DOHH2 (cell line): ENCODE measurements around the gene OAT.

Source experiments
- EZH2phosphoT487 ChIP-seq: fragments of 200-600 bp; sonication (generic); IDR thresholded peaks from 2 replicates; pipeline ENCODE4 v1.6.1; 2017; ENCODE audit warnings: borderline replicate concordance, mild to moderate bottlenecking, antibody characterized with exemption, low read length, moderate library complexity, mixed read lengths
- TF ChIP-seq, protein P1 (sequence below): fragments of 200-600 bp; sonication (generic); IDR thresholded peaks from one replicate; pipeline ENCODE4 v1.5.1; 2014; ENCODE audit warnings: antibody characterized with exemption, mild to moderate bottlenecking, low read depth, low read length; ENCODE audit not compliant: poor library complexity, severe bottlenecking

DNA sequence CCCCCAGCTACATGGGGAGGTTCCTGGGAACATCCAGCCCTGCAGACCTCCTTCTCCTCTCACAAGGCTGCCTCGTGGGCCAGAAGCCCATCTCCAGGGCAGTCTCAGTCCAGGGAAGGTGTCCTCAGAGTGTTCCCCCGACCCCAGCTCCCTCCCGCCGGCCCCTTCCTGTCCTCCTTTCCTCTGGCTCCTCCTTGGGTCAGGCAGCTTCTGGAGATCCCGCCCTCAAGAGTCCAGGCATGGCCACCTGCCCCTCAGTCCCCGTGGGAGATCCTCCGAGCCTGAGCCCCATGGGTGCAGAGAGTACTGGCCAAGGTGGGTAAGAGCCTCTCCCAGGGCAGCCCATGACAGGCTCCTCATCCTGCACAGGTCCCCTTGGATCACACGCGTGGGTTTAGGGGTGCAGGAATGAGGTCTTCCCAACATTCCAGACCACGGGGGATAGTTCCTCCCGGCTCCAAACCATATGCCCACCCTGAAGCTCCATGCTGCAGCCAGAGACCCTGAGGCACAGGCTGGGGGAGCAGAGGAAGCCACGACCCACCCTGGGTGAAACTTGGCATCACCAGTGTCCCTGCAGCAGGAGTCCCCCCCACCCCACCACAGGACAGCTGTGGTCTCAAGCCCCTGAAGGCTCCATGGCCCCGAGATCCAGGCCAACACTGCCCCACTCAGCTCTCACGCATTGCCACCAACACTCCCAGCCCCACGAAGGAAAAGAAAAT lies 65.5 kb downstream of the OAT start:
- TF ChIP-seq, protein P1, sequence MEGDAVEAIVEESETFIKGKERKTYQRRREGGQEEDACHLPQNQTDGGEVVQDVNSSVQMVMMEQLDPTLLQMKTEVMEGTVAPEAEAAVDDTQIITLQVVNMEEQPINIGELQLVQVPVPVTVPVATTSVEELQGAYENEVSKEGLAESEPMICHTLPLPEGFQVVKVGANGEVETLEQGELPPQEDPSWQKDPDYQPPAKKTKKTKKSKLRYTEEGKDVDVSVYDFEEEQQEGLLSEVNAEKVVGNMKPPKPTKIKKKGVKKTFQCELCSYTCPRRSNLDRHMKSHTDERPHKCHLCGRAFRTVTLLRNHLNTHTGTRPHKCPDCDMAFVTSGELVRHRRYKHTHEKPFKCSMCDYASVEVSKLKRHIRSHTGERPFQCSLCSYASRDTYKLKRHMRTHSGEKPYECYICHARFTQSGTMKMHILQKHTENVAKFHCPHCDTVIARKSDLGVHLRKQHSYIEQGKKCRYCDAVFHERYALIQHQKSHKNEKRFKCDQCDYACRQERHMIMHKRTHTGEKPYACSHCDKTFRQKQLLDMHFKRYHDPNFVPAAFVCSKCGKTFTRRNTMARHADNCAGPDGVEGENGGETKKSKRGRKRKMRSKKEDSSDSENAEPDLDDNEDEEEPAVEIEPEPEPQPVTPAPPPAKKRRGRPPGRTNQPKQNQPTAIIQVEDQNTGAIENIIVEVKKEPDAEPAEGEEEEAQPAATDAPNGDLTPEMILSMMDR: no peak
- TF ChIP-seq EZH2phosphoT487: no peak
